GM20431 (cell line): ENCODE measurements around the gene SLC18A2.
"Not testable (repeated sequence)": the region's sequence is repeated elsewhere in the genome, so short reads cannot be mapped to it uniquely, and the experiment has no call there.

Experiments used
- in situ Hi-C: fragments of 300-500 bp; cut with MseI, MboI; formaldehyde crosslinking; loops from one replicate; pipeline ENCODE4 v1.15.0; 2020; ENCODE audit warnings: low sequenced_read_pairs; ENCODE audit not compliant: unreplicated experiment

The SLC18A2 gene

DNA sequence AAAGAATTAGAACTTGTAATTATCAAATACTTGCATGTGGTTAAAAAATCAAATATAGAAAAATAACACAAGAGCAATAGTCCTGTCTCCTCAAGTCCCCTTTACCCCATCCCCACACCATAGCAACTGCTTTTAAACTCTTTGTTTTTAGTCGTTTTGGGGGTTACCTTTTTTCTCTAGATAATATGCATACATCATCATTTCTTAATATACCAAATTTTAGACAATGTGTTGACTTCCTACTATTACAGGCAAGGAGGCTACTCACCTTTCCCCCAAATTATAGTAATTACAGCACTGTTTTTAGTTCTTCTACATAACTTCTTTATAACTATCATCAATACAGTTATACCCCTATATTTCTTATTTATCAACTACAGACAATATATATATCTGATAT is 57.3 kb downstream of the SLC18A2 start:
- in situ Hi-C loops, result no loop called here

DNA sequence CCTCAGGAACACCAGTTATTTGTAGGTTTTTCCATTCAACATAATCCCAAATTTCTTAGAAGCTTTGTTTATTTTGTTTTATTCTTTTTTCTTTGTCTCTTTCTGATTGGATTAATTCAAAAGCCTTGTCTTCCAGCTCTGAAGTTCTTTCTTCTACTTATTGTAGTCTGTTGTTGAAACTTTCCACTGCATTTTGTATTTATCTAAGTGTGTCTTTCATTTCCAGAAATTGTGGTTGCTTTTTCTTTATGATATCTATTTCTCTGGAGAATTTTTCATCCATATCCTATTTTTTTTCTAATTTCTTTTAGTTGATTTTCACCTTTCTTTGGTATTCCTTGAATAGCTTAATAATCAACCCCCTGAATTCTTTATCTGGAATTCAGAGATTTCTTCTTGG is 58.5 kb downstream of the SLC18A2 start:
- in situ Hi-C loops, result no loop called here

DNA sequence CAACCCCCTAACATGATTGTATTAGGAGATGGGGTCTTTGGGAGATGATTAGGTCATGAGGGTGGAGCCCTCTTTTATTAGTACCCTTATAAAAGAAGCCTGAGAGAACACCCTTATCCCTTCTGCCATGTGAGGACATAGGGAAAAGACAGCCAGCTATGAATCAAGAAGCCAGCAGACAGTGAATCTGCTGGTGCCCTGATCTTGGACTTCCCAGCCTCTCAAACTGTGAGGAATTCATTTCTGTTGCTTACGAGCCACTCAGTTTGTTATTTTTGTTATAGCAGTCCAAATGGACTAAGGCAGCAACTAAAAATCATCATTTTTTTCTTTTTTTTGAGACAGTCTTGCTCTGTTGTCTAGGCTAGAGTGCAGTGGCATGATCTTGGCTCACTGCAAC is 59.8 kb downstream of the SLC18A2 start:
- in situ Hi-C loops, result no loop called here

DNA sequence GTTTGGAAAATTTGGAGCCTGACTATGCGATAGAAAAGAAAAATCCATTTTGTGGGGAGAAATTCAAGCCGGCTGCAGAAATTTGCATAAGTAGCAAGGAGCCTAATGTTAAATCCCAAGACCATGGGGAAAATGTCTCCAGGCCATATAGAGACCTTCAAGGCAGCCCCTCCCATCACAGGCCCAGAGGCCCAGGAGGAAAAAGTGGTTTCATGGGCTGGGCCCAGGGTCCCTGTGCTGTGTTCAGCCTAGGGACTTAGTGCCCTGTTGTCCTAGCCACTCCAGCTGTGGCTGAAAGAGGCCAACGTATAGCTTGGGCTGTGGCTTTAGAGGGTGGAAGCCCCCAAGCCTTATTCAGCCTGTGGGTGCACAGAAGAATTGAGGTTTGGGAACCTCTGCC is 62.5 kb downstream of the SLC18A2 start:
- in situ Hi-C loops, result not testable (repeated sequence)

DNA sequence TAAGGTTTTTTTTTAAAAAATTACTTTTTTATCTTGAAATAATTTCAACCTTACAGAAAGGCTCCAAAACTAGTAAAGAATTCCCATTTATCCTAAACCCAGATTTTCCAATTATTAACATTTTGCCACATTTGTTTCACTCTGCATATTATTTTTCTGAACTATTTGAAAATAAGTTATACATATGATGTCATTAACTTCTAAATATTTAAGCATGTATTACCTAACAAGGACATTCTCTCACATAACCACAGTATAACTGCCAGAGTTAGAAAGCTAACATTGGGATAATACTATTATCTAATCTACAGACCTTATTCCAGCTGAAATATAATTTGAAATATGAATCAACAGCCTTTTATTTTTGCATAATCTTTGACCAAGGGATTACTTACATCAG is 65.8 kb downstream of the SLC18A2 start:
- in situ Hi-C loops, result no loop called here

DNA sequence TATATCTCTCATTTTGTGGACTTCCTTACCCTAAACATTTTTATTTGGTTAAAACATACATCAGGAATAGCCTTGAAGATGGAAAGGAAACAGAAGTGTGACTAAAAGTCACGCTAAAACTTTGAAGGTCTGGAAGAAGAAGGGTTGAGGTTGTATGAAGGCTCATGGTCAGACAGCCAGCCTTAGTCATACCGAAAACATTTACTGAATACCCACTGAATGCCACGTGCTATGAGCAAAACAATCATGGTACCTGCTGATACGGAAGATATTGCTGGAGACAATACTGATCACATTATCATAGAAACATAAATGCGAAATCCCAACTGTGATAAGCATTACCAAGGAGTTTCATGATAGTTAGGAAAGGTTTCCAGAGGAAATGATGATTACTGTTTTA is 70.3 kb downstream of the SLC18A2 start:
- in situ Hi-C loops, result loop anchor here (10.0 kb wide), 1 partner anchor 86 kb away; no protein-coding TSS in a partner anchor

DNA sequence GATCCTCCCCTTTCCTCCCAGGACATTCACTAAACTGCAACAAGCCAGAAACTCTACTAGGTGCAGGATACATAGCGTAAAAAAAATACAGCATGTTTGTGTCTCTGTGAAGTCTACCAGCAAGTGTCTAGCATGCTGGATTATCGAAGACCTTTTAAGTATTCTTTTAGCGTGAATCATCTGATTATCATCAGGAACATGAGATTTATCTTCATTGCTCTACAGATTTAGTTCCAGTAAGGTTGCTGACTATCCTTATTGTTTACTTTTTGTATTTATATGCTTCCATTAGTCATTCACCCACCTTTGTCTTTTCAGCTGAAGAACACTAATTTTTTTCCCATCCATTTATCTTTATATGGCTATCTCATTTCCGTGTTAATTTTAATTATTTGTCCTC is 71.5 kb downstream of the SLC18A2 start:
- in situ Hi-C loops, result loop anchor here (10.0 kb wide), 1 partner anchor 88 kb away; no protein-coding TSS in a partner anchor

DNA sequence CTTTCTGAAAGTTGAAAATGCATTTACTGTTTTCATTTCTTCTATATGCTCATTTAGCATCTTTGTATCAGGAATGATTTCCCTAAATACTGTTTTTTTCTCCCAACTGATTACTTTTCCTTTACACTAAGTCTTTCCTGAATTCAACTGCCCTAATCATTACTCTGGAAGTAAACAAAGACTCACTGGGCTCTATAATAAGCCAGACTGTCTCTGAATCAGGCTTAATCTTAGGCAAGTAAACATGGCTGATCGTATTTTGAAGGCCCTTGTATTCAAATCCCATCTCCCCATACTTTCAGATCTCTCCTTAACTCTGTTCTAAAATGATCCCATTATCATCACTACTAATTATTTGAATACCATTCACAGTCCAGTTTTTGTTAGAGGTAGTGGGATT is 72.7 kb downstream of the SLC18A2 start:
- in situ Hi-C loops, result loop anchor here (10.0 kb wide), 1 partner anchor 89 kb away; no protein-coding TSS in a partner anchor

DNA sequence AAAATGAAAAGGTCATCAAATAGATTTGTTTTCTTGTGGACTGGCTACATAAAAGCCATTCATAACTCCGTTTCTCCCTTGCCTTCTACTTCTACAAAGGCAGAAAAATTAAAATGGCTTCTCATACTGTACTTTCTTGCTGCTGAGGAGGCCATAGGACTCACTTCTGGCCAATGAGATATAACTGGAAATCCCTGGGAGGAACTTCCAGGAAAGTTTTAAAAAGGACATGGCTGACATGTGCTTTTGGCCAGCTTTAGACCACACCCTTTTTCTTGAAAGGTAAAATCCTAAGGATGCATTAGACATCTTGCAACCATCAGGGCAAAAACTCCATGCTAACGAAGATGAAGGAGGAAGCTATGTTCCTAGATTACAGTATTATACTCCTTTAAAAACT is 75.8 kb downstream of the SLC18A2 start:
- in situ Hi-C loops, result loop anchor here (10.0 kb wide), 1 partner anchor 92 kb away; no protein-coding TSS in a partner anchor

DNA sequence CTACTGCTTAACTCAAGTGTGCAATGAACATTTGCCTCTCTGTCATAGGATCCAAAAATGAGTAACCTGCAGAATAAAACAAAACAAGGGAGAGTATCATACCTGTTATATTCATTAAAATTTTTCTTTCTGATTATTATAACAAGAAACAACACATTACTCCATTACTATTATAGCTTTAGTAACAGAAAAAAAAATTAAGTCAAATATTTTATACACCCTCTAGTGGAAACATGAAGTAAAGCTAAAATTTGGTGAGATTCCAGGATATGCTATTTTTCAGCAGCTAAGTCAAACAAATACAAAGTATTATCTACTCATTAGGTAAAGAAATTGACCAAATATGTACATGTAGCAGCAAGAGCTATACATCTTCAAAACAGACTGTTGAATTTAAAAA is 78.0 kb downstream of the SLC18A2 start:
- in situ Hi-C loops, result loop anchor here (10.0 kb wide), 1 partner anchor 94 kb away; no protein-coding TSS in a partner anchor

DNA sequence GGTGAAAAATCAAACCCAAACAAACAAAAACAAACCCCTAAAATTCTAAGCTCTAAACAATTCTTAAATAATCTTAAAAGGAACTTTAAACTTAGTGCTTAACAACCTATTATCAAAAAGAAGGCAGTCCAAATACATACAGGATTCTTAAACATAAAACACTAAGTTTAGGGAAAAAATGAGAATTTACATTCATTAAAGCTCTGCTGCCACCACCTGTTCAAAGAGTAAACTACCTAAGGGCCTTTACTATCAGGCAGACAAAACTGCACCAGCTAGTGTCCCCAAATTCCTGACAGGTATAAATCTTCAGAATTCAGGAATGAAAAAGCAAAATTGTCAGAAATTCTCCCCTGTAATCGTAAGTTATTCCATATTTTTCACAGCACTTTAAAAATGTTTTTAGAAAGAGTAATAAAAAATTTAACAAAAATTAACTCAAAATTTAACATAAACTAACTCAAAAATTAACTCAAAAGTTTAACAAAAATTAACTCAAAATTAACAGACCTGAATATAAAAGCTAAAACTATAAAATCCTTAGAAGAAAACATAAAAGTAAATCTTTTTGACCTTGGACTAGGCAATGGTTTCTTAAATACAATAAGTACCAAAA is 79.2 kb downstream of the SLC18A2 start:
- in situ Hi-C loops, result no loop called here

DNA sequence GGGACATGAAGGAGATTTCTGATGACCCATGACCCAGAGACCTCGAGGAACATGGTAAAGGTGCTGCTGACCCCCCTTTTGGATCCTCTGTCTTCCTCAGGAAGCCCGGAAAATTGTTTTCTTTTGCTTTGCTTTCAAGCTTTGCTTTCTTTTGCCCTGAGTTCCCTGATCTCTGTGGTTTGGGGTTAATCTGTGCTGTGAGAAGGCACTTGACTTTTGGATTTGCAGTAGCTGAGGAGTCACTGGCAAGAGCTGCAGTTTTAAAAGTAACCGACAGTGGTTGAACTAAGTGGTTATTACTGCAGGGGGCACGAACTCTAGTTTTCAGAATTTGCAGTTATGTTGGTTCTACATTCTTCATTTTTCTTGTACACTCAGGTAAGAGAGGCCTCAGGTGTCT is 81.3 kb downstream of the SLC18A2 start:
- in situ Hi-C loops, result no loop called here

DNA sequence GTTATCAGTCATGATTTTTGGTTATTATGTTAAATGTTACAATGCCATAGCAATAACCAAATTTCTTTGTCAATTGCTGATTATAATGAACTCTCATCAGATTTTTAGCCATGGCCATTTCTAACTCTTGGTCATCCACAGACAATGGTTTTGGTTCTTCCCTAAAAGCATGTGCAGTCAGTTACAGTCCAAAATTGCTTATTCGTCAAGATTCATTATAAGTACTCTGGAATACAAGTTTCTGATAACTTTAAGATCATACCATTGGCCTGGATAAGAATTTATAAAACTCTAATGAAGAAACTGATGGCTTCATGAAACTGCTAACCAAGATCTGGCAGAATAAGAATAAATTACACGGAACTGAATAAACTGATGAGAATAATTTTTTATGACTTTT is 83.5 kb downstream of the SLC18A2 start:
- in situ Hi-C loops, result no loop called here

DNA sequence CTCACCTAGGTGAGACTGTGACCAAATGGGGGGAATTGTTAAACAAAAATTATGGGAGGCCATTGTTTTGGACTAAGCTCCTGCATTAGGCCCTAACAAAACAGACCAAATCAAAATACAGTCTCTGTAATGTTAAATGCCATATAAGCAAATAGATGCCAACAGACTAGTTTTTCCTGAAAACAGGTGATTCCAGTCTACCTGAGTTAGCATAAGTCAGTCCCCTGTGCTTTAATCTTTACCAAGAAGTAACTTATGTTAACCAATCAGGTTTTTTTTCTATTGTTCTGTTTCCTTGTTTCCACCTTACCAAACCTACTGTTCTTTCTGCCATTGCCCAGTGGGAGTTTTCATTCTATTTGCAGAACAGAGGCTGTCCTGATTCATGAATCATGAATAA is 86.3 kb downstream of the SLC18A2 start:
- in situ Hi-C loops, result no loop called here
